Measurements from ENCODE around the gene TP53TG5. TPM values are rescaled to one million over a fixed set of nuclear protein-coding genes. Genes with fewer than 3 reads are reported as not detected.

The TP53TG5 gene
- total RNA-seq, 1 experiment from 2014 or later = not detected

GRCh38 chr20:45329497-45330319 is 48.4 kb downstream of the TP53TG5 start:
- in situ Hi-C loops (cut with HindIII; ENCODE audit: low pct_unique_long_range_greater_than_20kb, low sequenced_read_pairs) = no loop called here
- no peak for TF ChIP-seq SIN3A (IDR thresholded peaks at IDR 0.05; ENCODE audit: borderline replicate concordance, insufficient read depth, low read depth, low read length)
- no peak for TF ChIP-seq REST (IDR thresholded peaks at IDR 0.05; ENCODE audit: insufficient read depth in 1 of 2, low read depth in 2 of 2, low read length in 1 of 2)
- TF ChIP-seq CTCF (IDR thresholded peaks at IDR 0.05) = no peak
- TF ChIP-seq POLR2AphosphoS5 (IDR thresholded peaks at IDR 0.05; ENCODE audit: low read depth, low read length) = no peak
- no peak for TF ChIP-seq TCF7L2 (IDR thresholded peaks at IDR 0.05; ENCODE audit: low read depth, low read length)
- ATAC-seq (no peak), DNase-seq (ENCODE audit: low read depth, low spot score) (no peak)
- H3K9me3 ChIP-seq (ENCODE audit: control insufficient read depth, insufficient read depth, low read depth, low read length) = no peaks in the 10 kb centered on the region
- CTCF ChIA-PET = no interaction called here
- peaks cover 20% of the 10 kb centered on the region for H3K36me3 ChIP-seq (ENCODE audit: control insufficient read depth, insufficient read depth, low read length)
- intact Hi-C loops (cut with micrococcal nuclease; ENCODE audit: unreplicated experiment) = loop anchor here (10.0 kb wide), 1 partner anchor 445 kb away; no protein-coding TSS in a partner anchor
- no peaks in the 10 kb centered on the region for H3K4me1 ChIP-seq (ENCODE audit: control insufficient read depth, insufficient read depth, low read length)
- H3K27ac ChIP-seq (ENCODE audit: low read length) = no peak overlapping the region
- H3K4me3 ChIP-seq (ENCODE audit: low read depth in 2 of 2, low read length in 2 of 2) = no peak overlapping the region
- BruUV-seq (replicated peaks) = no TSS peak
- POLR2A ChIA-PET = no interaction called here
- no peaks in the 10 kb centered on the region for H3K27me3 ChIP-seq (ENCODE audit: control insufficient read depth, insufficient read depth, low read length)

GRCh38 chr20:45328451-45328850 is 49.7 kb downstream of the TP53TG5 start:
- TF ChIP-seq POLR2AphosphoS5 (IDR thresholded peaks at IDR 0.05; ENCODE audit: low read depth, low read length) = no peak
- no peak for TF ChIP-seq SIN3A (IDR thresholded peaks at IDR 0.05; ENCODE audit: borderline replicate concordance, insufficient read depth, low read depth, low read length)
- no peak for TF ChIP-seq CTCF (IDR thresholded peaks at IDR 0.05)
- no peak for TF ChIP-seq TCF7L2 (IDR thresholded peaks at IDR 0.05; ENCODE audit: low read depth, low read length)
- TF ChIP-seq REST (IDR thresholded peaks at IDR 0.05; ENCODE audit: insufficient read depth in 1 of 2, low read depth in 2 of 2, low read length in 1 of 2) = no peak
- H3K9me3 ChIP-seq (ENCODE audit: control insufficient read depth, insufficient read depth, low read depth, low read length) = no peaks in the 10 kb centered on the region
- ChIA-PET POLR2A (no interaction called here), CTCF (no interaction called here)
- in situ Hi-C loops (cut with HindIII; ENCODE audit: low pct_unique_long_range_greater_than_20kb, low sequenced_read_pairs) (no loop called here), intact Hi-C loops (cut with micrococcal nuclease; ENCODE audit: unreplicated experiment) (loop anchor here (10.0 kb wide), 1 partner anchor 446 kb away; no protein-coding TSS in a partner anchor)
- no peak overlapping the region for H3K27ac ChIP-seq (ENCODE audit: low read length)
- DNase-seq (ENCODE audit: low read depth, low spot score) (no peak), ATAC-seq (no peak)
- BruUV-seq (replicated peaks) = no TSS peak
- H3K36me3 ChIP-seq (ENCODE audit: control insufficient read depth, insufficient read depth, low read length) = peaks cover 20% of the 10 kb centered on the region
- H3K4me1 ChIP-seq (ENCODE audit: control insufficient read depth, insufficient read depth, low read length) = no peaks in the 10 kb centered on the region
- no peaks in the 10 kb centered on the region for H3K27me3 ChIP-seq (ENCODE audit: control insufficient read depth, insufficient read depth, low read length)
- H3K4me3 ChIP-seq (ENCODE audit: low read depth in 2 of 2, low read length in 2 of 2) = no peak overlapping the region

Measured in Panc1 (cell line).